H9 (cell line): ENCODE measurements around the gene NIT2. TPM values are rescaled to one million over a fixed set of nuclear protein-coding genes. Genes with fewer than 3 reads are reported as not detected.

Source experiments
- DNase-seq: peaks from one replicate; pipeline ENCODE4 v3.0.0-alpha.2; 2017
- H2AFZ ChIP-seq: one replicate; pipeline ENCODE4 v1.6.1; 2013; ENCODE audit warnings: mild to moderate bottlenecking, low read length, control low read depth, moderate library complexity
- H2AK5ac ChIP-seq: 2 replicates; pipeline ENCODE4 v1.6.1; 2013; ENCODE audit warnings: low read length, control low read depth, mixed read lengths; ENCODE audit not compliant: insufficient read length
- H2BK120ac ChIP-seq: one replicate; pipeline ENCODE4 v1.6.1; 2013; ENCODE audit warnings: low read depth, mild to moderate bottlenecking, low read length, control low read depth, inconsistent platforms; ENCODE audit not compliant: poor library complexity, severe bottlenecking
- H2BK12ac ChIP-seq: 2 replicates; pipeline ENCODE4 v1.6.1; 2013; ENCODE audit warnings: low read length, control low read depth, mixed read lengths, low read depth; ENCODE audit not compliant: insufficient read length
- H2BK15ac ChIP-seq: 2 replicates; pipeline ENCODE4 v1.6.1; 2013; ENCODE audit warnings: low read depth, low read length, control low read depth
- H2BK20ac ChIP-seq: one replicate; pipeline ENCODE4 v1.6.1; 2013; ENCODE audit warnings: low read depth, mild to moderate bottlenecking, low read length, control low read depth, inconsistent platforms; ENCODE audit not compliant: poor library complexity, severe bottlenecking
- H2BK5ac ChIP-seq: 2 replicates; pipeline ENCODE4 v1.6.1; 2013; ENCODE audit warnings: low read length, control low read depth, mixed read lengths; ENCODE audit not compliant: insufficient read length
- H3K14ac ChIP-seq: 2 replicates; pipeline ENCODE4 v1.6.1; 2013; ENCODE audit warnings: low read length, control low read depth; ENCODE audit not compliant: insufficient read depth
- H3K18ac ChIP-seq: 2 replicates; pipeline ENCODE4 v1.6.1; 2013; ENCODE audit warnings: low read depth, mild to moderate bottlenecking, mixed read lengths, low read length, control low read depth; ENCODE audit not compliant: insufficient read length
- H3K23ac ChIP-seq: 2 replicates; pipeline ENCODE4 v1.6.1; 2013; ENCODE audit warnings: low read length, control low read depth, mixed read lengths, low read depth; ENCODE audit not compliant: insufficient read length
- H3K23me2 ChIP-seq: 2 replicates; pipeline ENCODE4 v1.6.1; 2013; ENCODE audit warnings: low read depth, mild to moderate bottlenecking, mixed read lengths, low read length, control low read depth; ENCODE audit not compliant: insufficient read length, poor library complexity, severe bottlenecking
- H3K27ac ChIP-seq: 2 replicates; pipeline ENCODE4 v1.5.1; 2013; ENCODE audit warnings: low read length, control low read depth, mixed read lengths, low read depth; ENCODE audit not compliant: insufficient read length
- H3K27me3 ChIP-seq: 2 replicates; pipeline ENCODE4 v1.6.1; 2013; ENCODE audit warnings: low read length, control low read depth, inconsistent platforms; ENCODE audit not compliant: insufficient read depth
- H3K4ac ChIP-seq: 2 replicates; pipeline ENCODE4 v1.6.1; 2013; ENCODE audit warnings: low read depth, mild to moderate bottlenecking, control low read depth, inconsistent platforms, low read length, moderate library complexity
- H3K4me1 ChIP-seq: 2 replicates; pipeline ENCODE4 v1.6.1; 2013; ENCODE audit warnings: low read length, control low read depth, inconsistent platforms; ENCODE audit not compliant: insufficient read depth
- H3K4me2 ChIP-seq: 2 replicates; pipeline ENCODE4 v1.6.1; 2013; ENCODE audit warnings: low read length, control low read depth, mixed read lengths; ENCODE audit not compliant: insufficient read length, insufficient read depth
- H3K56ac ChIP-seq: 2 replicates; pipeline ENCODE4 v1.6.1; 2013; ENCODE audit warnings: low read depth, mild to moderate bottlenecking, mixed read lengths, low read length, control low read depth; ENCODE audit not compliant: insufficient read length
- H3K79me1 ChIP-seq: 2 replicates; pipeline ENCODE4 v1.6.1; 2013; ENCODE audit warnings: low read depth, mild to moderate bottlenecking, moderate library complexity, low read length, control low read depth, inconsistent platforms; ENCODE audit not compliant: insufficient read depth, poor library complexity, severe bottlenecking
- H3K79me2 ChIP-seq: 2 replicates; pipeline ENCODE4 v1.6.1; 2013; ENCODE audit warnings: low read length, control low read depth, inconsistent platforms; ENCODE audit not compliant: insufficient read depth
- H3K9ac ChIP-seq: 2 replicates; pipeline ENCODE4 v1.6.1; 2013; ENCODE audit warnings: low read length, control low read depth, mixed read lengths; ENCODE audit not compliant: insufficient read length; ENCODE audit errors: extremely low read depth
- H3K9me3 ChIP-seq: one replicate; pipeline ENCODE4 v1.6.1; 2013; ENCODE audit warnings: low read depth, low read length, inconsistent platforms; ENCODE audit not compliant: control insufficient read depth
- H3T11ph ChIP-seq: one replicate; pipeline ENCODE4 v1.6.1; 2013; ENCODE audit warnings: mild to moderate bottlenecking, low read length, control low read depth, inconsistent platforms
- H4K20me1 ChIP-seq: one replicate; pipeline ENCODE4 v1.6.1; 2013; ENCODE audit not compliant: control insufficient read depth, insufficient read length, insufficient read depth
- H4K5ac ChIP-seq: 2 replicates; pipeline ENCODE4 v1.6.1; 2013; ENCODE audit warnings: low read depth, mild to moderate bottlenecking, mixed read lengths, low read length, control low read depth; ENCODE audit not compliant: insufficient read length
- H4K8ac ChIP-seq: replicated peaks from 2 replicates; pipeline ENCODE4 v1.6.1; 2013; ENCODE audit warnings: low read length, control low read depth, mixed read lengths, low read depth; ENCODE audit not compliant: insufficient read length
- H4K91ac ChIP-seq: 2 replicates; pipeline ENCODE4 v1.6.1; 2013; ENCODE audit warnings: low read depth, mild to moderate bottlenecking, moderate library complexity, mixed read lengths, low read length, control low read depth; ENCODE audit not compliant: insufficient read length
- H3K27ac Mint-ChIP-seq, 3 experiments: 2 replicates in 2 of 3; 3 replicates in 1 of 3; pipeline ENCODE4 v1.8.0; 2020 to 2021; ENCODE audit warnings: mixed read lengths in 3 of 3, mild to moderate bottlenecking in 1 of 3, moderate library complexity in 1 of 3
- H3K27me3 Mint-ChIP-seq: 2 replicates; pipeline ENCODE4 v1.8.0; 2021; ENCODE audit warnings: low read depth, mild to moderate bottlenecking, moderate library complexity, mixed read lengths
- H3K36me3 Mint-ChIP-seq, 3 experiments: 2 replicates in 2 of 3; 3 replicates in 1 of 3; pipeline ENCODE4 v1.8.0; 2020 to 2021; ENCODE audit warnings: low read depth in 3 of 3, mixed read lengths in 3 of 3; ENCODE audit not compliant: insufficient read depth in 1 of 3
- H3K4me1 Mint-ChIP-seq, 2 experiments: 2 replicates each; pipeline ENCODE4 v1.8.0; 2020; ENCODE audit warnings: mixed read lengths in 2 of 2
- H3K4me3 Mint-ChIP-seq, 2 experiments: 2 replicates in 1 of 2; 3 replicates in 1 of 2; pipeline ENCODE4 v1.8.0; 2020 to 2021; ENCODE audit warnings: mild to moderate bottlenecking in 2 of 2, mixed read lengths in 2 of 2, moderate library complexity in 1 of 2
- H3K9me3 Mint-ChIP-seq, 2 experiments: 2 replicates in 1 of 2; 3 replicates in 1 of 2; pipeline ENCODE4 v1.8.0; 2020; ENCODE audit warnings: mild to moderate bottlenecking in 2 of 2, mixed read lengths in 2 of 2, moderate library complexity in 1 of 2
- CTCF ChIP-seq: fragments of 200-600 bp; sonication (generic); conservative IDR thresholded peaks from 3 replicates; pipeline ENCODE4 v1.8.0; 2021; ENCODE audit warnings: antibody characterized with exemption, mild to moderate bottlenecking
- WGBS: extraction: QIAGEN DNeasy Blood & Tissue Kit; methylation state at CpG from one replicate; pipeline ENCODE4 v1.1.7; 2013; ENCODE audit warnings: missing lambda C conversion rate, low lambda C conversion rate, mixed read lengths; ENCODE audit not compliant: insufficient read length; ENCODE audit errors: extremely low coverage; 5-methylcytosine and 5-hydroxymethylcytosine counted together
- total RNA-seq: library from RNA; stranded (reverse); gene quantifications from 2 replicates; pipeline ENCODE4 v1.2.1, GENCODE V29; 2021

NIT2 gene
- total RNA-seq, 1 experiment from 2014 or later = 26.6 TPM

GRCh38 chr3:100400780-100401673 is 66.5 kb downstream of the NIT2 start, which contains the start of the genes LNP1 and TOMM70:
Gene LNP1, plus strand, starts transcription at chr3:100401539. Its CDS starts 28,191 bp downstream, at chr3:100429730.
Gene TOMM70, minus strand, starts transcription at chr3:100401089. Its CDS starts 140 bp downstream, at chr3:100400949.
- Histone ChIP-seq H2BK20ac (no peak within 1 kb of the TSS), H2BK15ac (no peak within 1 kb of the TSS), H3K56ac (no peak within 1 kb of the TSS), H3K79me2 (peaks cover 25% of the 10 kb centered on the region; the same call in 1 of the 2 replicates), H2AK5ac (no peak within 1 kb of the TSS), H4K5ac (no peak within 1 kb of the TSS), H3K14ac (peak within 1 kb of the TSS; percentile 95), H2BK12ac (no peak within 1 kb of the TSS), H3K18ac (peak within 1 kb of the TSS; percentile 93), H3K27ac (peak within 1 kb of the TSS; percentile 72), H4K20me1 (no peaks in the 10 kb centered on the region), H3T11ph (no peak within 1 kb of the TSS), H3K9ac (peak within 1 kb of the TSS; percentile 86), H3K9me3 (no peaks in the 10 kb centered on the region), H3K23ac (no peak within 1 kb of the TSS), H4K8ac (no peak within 1 kb of the TSS), H3K4ac (no peak within 1 kb of the TSS; the same call in 1 of the 2 replicates), H4K91ac (no peak within 1 kb of the TSS), H3K4me2 (peak within 1 kb of the TSS; percentile 74), H3K4me1 (0 out of 2 replicates have a peak, but pooled peaks cover 2% of the 10 kb centered on the region), H3K79me1 (no peaks in the 10 kb centered on the region), H3K23me2 (peaks cover 6% of the 10 kb centered on the region), H2AFZ (peak within 1 kb of the TSS; percentile 71), H2BK5ac (no peak within 1 kb of the TSS), H2BK120ac (no peak within 1 kb of the TSS), H3K27me3 (no peaks in the 10 kb centered on the region)
- H3K27ac Mint-ChIP-seq = peak within 1 kb of the TSS; percentile 98
- H3K4me1 Mint-ChIP-seq = peaks cover 26 to 28% of the 10 kb centered on the region in 2 experiments
- TF ChIP-seq CTCF = no peak
- H3K4me3 Mint-ChIP-seq = peak within 1 kb of the TSS; percentile 83 to 91
- peak; percentile 97 for DNase-seq
- H3K36me3 Mint-ChIP-seq = peaks cover 10 to 17% (median 16%) of the 10 kb centered on the region in 3 experiments; a peak in 6 of 7 replicates
- no peaks in the 10 kb centered on the region for H3K9me3 Mint-ChIP-seq
- WGBS = no CpG with 5 or more reads among the region's 64 CpGs
- peaks cover 4% of the 10 kb centered on the region for H3K27me3 Mint-ChIP-seq
